Naive thymus-derived CD4-positive, alpha-beta T cell (primary cell): ENCODE results near the gene SYT1. TPM values are rescaled to one million over a fixed set of nuclear protein-coding genes. Genes with fewer than 3 reads are reported as not detected.

ENCODE experiments used
- ATAC-seq: fragments of 150-1000 bp; cut with Tn5 transposase; 2 replicates; pipeline ENCODE4 v1.10.0; 2021; ENCODE audit warnings: mild to moderate bottlenecking, moderate library complexity
- CTCF ChIA-PET: fragments of 350-600 bp; sonication (Branson Sonifier 250); formaldehyde crosslinking; loops from one replicate; lab custom pipeline; 2021; ENCODE audit warnings: antibody characterized with exemption; lab: Charles Lee
- POLR2A ChIA-PET: fragments of 350-600 bp; sonication (Branson Sonifier 250); formaldehyde crosslinking; loops from one replicate; lab custom pipeline; 2021; ENCODE audit warnings: antibody characterized with exemption, inconsistent platforms; lab: Charles Lee
- DNase-seq, 9 donors: peaks; one replicate each; pipeline versions ENCODE4 v3.0.0 to v3.0.0-alpha.2; 2020 to 2022; ENCODE audit warnings: mixed read lengths in 1 of 9
- H3K27ac ChIP-seq: one replicate; pipeline ENCODE4 v1.7.0; 2013; ENCODE audit warnings: mild to moderate bottlenecking, low read depth, low read length, moderate library complexity
- H3K27me3 ChIP-seq, 2 donors: one replicate each; pipeline ENCODE4 v1.7.0; 2013; ENCODE audit warnings: low read length in 2 of 2, mild to moderate bottlenecking in 2 of 2, moderate library complexity in 2 of 2; ENCODE audit not compliant: control insufficient read depth in 2 of 2, insufficient read depth in 2 of 2
- H3K36me3 ChIP-seq, 3 experiments: 1 replicate in 2 of 3; 2 replicates in 1 of 3; pipeline ENCODE4 v1.7.0; 2013; ENCODE audit warnings: low read length in 3 of 3, mild to moderate bottlenecking in 3 of 3, moderate library complexity in 1 of 3; ENCODE audit not compliant: insufficient read depth in 3 of 3, control insufficient read depth in 2 of 3
- H3K4me1 ChIP-seq, 2 donors: one replicate each; pipeline ENCODE4 v1.7.0; 2013; ENCODE audit warnings: low read length in 2 of 2, mild to moderate bottlenecking in 2 of 2, moderate library complexity in 1 of 2; ENCODE audit not compliant: control insufficient read depth in 2 of 2, insufficient read depth in 2 of 2
- H3K4me3 ChIP-seq: 2 replicates; pipeline ENCODE4 v1.7.0; 2013; ENCODE audit warnings: mild to moderate bottlenecking, low read length
- H3K9me3 ChIP-seq, 3 experiments: 1 replicate in 2 of 3; 2 replicates in 1 of 3; pipeline ENCODE4 v1.7.0; 2013; ENCODE audit warnings: low read length in 3 of 3; ENCODE audit not compliant: control insufficient read depth in 2 of 3
- H3K27ac Mint-ChIP-seq, 9 donors: one replicate each; pipeline ENCODE4 v1.8.0; 2020 to 2022; ENCODE audit warnings: mixed read lengths in 9 of 9, mild to moderate bottlenecking in 8 of 9, moderate library complexity in 5 of 9, inconsistent platforms in 2 of 9
- H3K27me3 Mint-ChIP-seq, 5 donors: one replicate each; pipeline ENCODE4 v1.8.0; 2021 to 2022; ENCODE audit warnings: mixed read lengths in 5 of 5, mild to moderate bottlenecking in 1 of 5
- H3K36me3 Mint-ChIP-seq, 5 donors: one replicate each; pipeline ENCODE4 v1.8.0; 2020 to 2022; ENCODE audit warnings: mixed read lengths in 5 of 5, mild to moderate bottlenecking in 3 of 5, inconsistent platforms in 1 of 5
- H3K4me1 Mint-ChIP-seq, 7 donors: one replicate each; pipeline ENCODE4 v1.8.0; 2020 to 2022; ENCODE audit warnings: mixed read lengths in 7 of 7, mild to moderate bottlenecking in 3 of 7, inconsistent platforms in 1 of 7
- H3K4me3 Mint-ChIP-seq, 10 donors: one replicate each; pipeline ENCODE4 v1.8.0; 2020 to 2022; ENCODE audit warnings: mild to moderate bottlenecking in 10 of 10, mixed read lengths in 10 of 10, moderate library complexity in 6 of 10, inconsistent platforms in 2 of 10
- H3K9me3 Mint-ChIP-seq, 11 donors: one replicate each; pipeline ENCODE4 v1.8.0; 2020 to 2022; ENCODE audit warnings: mixed read lengths in 11 of 11, mild to moderate bottlenecking in 4 of 11, inconsistent platforms in 1 of 11, moderate library complexity in 1 of 11
- intact Hi-C, 2 donors: fragments of 100-400 bp; cut with micrococcal nuclease; formaldehyde crosslinking; loops; one replicate each; pipeline ENCODE4 v1.15.1; 2023
- polyA plus RNA-seq, 2 donors: library from polyadenylated mRNA; unstranded; fragments of 300-500 nt; fragmentation: Illumina TruSeq; gene quantifications; one replicate each; pipeline ENCODE4 v1.2.3, GENCODE V29; 2021
- total RNA-seq, 6 experiments: library from RNA in 5 of 6; stranded (reverse) in 5 of 6; gene quantifications; 1 replicate in 5 of 6; 2 replicates in 1 of 6; pipeline ENCODE4 v1.2.3 and lab custom pipeline; 2021 to 2026

The SYT1 gene
- total and polyA plus RNA-seq, 7 experiments from 2014 or later: 0.98 TPM; not detected in 6

DNA sequence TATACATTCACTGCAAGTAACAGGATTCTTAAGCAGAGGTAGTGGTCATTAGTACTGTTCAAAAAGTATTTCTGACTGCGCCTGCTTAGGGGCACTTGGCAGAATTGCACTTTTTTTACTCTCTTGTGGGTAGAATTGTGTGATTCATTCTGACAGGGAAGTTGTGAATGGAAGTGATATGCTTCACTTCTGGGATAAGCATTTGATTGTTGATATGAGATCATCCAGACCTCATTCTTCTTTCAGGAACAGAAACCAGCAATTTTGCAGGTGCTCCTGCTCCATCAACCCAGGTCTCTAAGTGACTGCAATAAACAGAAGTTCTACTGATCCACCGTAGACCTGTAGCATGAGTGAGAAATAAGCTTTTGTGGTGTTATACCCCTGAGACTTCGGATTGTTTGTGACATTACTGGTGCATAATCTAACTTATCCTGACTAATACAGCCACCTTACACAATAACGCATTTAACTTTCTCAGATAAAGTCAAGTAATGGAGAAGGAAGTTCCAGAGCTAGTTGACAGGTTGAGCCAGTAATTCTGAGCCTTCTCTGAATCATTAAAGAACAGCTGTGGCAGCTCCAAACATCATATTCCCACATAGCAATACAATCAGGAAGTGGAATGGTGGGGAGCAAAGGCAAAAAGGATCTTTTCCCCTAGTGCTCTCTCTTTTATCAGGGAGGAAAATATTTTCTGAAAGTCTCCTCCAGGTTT, 387.9 kb downstream of the SYT1 start:
- Mint-ChIP-seq H3K4me3 (no peak overlapping the region), H3K4me1 (no peaks in the 10 kb centered on the region)
- no peak for ATAC-seq

DNA sequence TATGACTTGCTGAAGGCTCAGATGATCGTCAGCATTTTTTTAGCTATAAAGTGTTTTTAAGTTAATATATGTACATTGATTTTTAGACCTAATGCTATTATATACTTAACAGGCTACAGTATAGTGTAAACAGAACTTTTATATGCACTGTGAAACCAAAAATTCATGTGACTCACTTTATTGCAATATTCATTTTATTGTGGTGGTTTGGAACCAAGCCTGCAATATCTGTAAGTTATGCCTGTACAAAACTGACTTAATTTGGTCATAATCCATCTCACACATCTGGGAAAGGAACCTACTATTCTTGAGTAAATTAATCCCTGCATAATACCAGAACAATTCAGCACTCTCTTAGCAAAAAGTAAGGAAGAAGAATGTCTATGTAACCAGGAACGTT, 390.7 kb downstream of the SYT1 start:
- no peaks in the 10 kb centered on the region for H3K36me3 Mint-ChIP-seq
- Histone ChIP-seq H3K4me1 (no peaks in the 10 kb centered on the region), H3K27me3 (no peaks in the 10 kb centered on the region), H3K36me3 (no peaks in the 10 kb centered on the region), H3K4me3 (no peak overlapping the region), H3K9me3 (no peaks in the 10 kb centered on the region), H3K27ac (no peak overlapping the region)
- no peaks in the 10 kb centered on the region for H3K27me3 Mint-ChIP-seq
- POLR2A ChIA-PET: no interaction called here
- intact Hi-C loops: no loop called here
- no peak for DNase-seq
- no peak for ATAC-seq
- CTCF ChIA-PET: no interaction called here
- peaks cover 0 to 12% (median 4%) of the 10 kb centered on the region in 11 donors for H3K9me3 Mint-ChIP-seq
- no peak overlapping the region for H3K27ac Mint-ChIP-seq
- H3K4me3 Mint-ChIP-seq: no peak overlapping the region
- H3K4me1 Mint-ChIP-seq: no peaks in the 10 kb centered on the region

More for the DNA sequence above, 387.9 kb downstream of the SYT1 start:
- POLR2A ChIA-PET: interaction anchor here (0.5 kb wide), 1 partner anchor 8 kb away, joined by 4 read pairs; no protein-coding TSS in a partner anchor
- H3K27me3 ChIP-seq: no peaks in the 10 kb centered on the region
- intact Hi-C loops: no loop called here
- H3K27ac ChIP-seq: no peak overlapping the region
- H3K9me3 Mint-ChIP-seq: peaks cover 0 to 20% (median 6%) of the 10 kb centered on the region in 11 donors
- CTCF ChIA-PET: no interaction called here
- no peaks in the 10 kb centered on the region for H3K36me3 ChIP-seq
- no peaks in the 10 kb centered on the region for H3K9me3 ChIP-seq
- H3K27me3 Mint-ChIP-seq: no peaks in the 10 kb centered on the region
- H3K4me3 ChIP-seq: no peak overlapping the region
- H3K36me3 Mint-ChIP-seq: no peaks in the 10 kb centered on the region
- no peaks in the 10 kb centered on the region for H3K4me1 ChIP-seq
- DNase-seq: no peak
- H3K27ac Mint-ChIP-seq: no peak overlapping the region

GRCh38 chr12:79260923-79261322, 396.3 kb downstream of the SYT1 start:
- no peaks in the 10 kb centered on the region for H3K4me1 Mint-ChIP-seq
- no peaks in the 10 kb centered on the region for H3K27me3 Mint-ChIP-seq
- POLR2A ChIA-PET: no interaction called here
- no peak overlapping the region for H3K27ac Mint-ChIP-seq
- intact Hi-C loops: no loop called here
- ATAC-seq (no peak), DNase-seq (no peak)
- Histone ChIP-seq H3K4me3 (no peak overlapping the region), H3K36me3 (no peaks in the 10 kb centered on the region), H3K9me3 (no peaks in the 10 kb centered on the region), H3K4me1 (no peaks in the 10 kb centered on the region), H3K27me3 (no peaks in the 10 kb centered on the region), H3K27ac (no peak overlapping the region)
- H3K4me3 Mint-ChIP-seq: no peak overlapping the region
- H3K9me3 Mint-ChIP-seq: peaks cover 0 to 3% (median 0%) of the 10 kb centered on the region in 11 donors
- H3K36me3 Mint-ChIP-seq: no peaks in the 10 kb centered on the region
- CTCF ChIA-PET: interaction anchor here (0.7 kb wide), 1 partner anchor 27 kb away, joined by 3 read pairs; no protein-coding TSS in a partner anchor

GRCh38 chr12:79262938-79263337, 398.4 kb downstream of the SYT1 start:
- no peaks in the 10 kb centered on the region for H3K36me3 ChIP-seq
- no peaks in the 10 kb centered on the region for H3K4me1 ChIP-seq
- CTCF ChIA-PET: no interaction called here
- intact Hi-C loops: no loop called here
- H3K4me3 ChIP-seq: no peak overlapping the region
- no peak overlapping the region for H3K27ac ChIP-seq
- DNase-seq: no peak
- Mint-ChIP-seq H3K27ac (no peak overlapping the region), H3K27me3 (no peaks in the 10 kb centered on the region), H3K4me1 (no peaks in the 10 kb centered on the region), H3K9me3 (peaks cover 0 to 7% (median 0%) of the 10 kb centered on the region in 11 donors), H3K36me3 (no peaks in the 10 kb centered on the region), H3K4me3 (no peak overlapping the region)
- POLR2A ChIA-PET: no interaction called here
- ATAC-seq: no peak
- no peaks in the 10 kb centered on the region for H3K27me3 ChIP-seq
- no peaks in the 10 kb centered on the region for H3K9me3 ChIP-seq

DNA sequence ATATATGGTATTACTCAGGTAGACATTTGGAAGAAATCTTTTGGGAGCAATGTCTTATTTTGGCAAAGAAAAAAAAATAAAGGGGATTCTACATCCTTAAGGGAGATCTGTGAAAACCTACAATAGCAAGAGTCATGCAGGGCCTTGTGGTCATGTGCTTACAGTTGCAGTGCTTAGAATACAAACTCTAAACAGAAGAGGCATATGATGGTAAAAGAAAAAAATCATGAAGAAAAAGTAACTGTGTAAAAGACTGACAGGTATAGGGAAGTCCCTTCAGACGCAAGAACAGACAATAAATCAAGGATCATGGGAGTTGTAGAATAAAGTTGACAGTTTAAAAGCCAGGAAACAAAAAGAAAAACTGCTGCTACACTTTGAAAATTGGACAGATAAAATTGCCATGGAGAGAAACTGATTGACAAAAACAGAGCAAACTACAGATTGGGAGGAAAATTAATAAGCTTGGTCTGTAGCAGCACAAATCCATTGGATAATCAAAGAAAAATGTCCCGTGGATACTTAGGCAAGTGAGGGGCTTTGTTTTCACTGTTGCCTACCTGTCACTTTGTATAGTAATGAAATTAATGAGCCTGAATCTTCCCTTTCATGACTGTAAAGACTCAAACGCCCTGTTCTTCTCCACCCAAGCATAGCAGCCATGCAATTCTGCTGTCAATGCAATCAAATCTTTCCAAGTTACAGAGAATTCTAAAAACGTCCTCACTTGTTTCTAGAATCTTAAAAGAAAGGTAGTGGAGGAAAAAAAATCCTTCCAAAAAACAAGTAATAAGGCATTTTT, 402.0 kb downstream of the SYT1 start:
- no peak overlapping the region for H3K27ac ChIP-seq
- no peaks in the 10 kb centered on the region for H3K4me1 ChIP-seq
- H3K4me1 Mint-ChIP-seq: no peaks in the 10 kb centered on the region
- CTCF ChIA-PET: no interaction called here
- H3K36me3 ChIP-seq: no peaks in the 10 kb centered on the region
- POLR2A ChIA-PET: no interaction called here
- no peaks in the 10 kb centered on the region for H3K27me3 Mint-ChIP-seq
- no peaks in the 10 kb centered on the region for H3K36me3 Mint-ChIP-seq
- intact Hi-C loops: no loop called here
- no peak overlapping the region for H3K4me3 Mint-ChIP-seq
- H3K27ac Mint-ChIP-seq: no peak overlapping the region
- no peak overlapping the region for H3K4me3 ChIP-seq
- H3K9me3 ChIP-seq: no peaks in the 10 kb centered on the region
- DNase-seq (no peak), ATAC-seq (no peak)
- H3K27me3 ChIP-seq: no peaks in the 10 kb centered on the region
- H3K9me3 Mint-ChIP-seq: peaks cover 0 to 5% (median 0%) of the 10 kb centered on the region in 11 donors

DNA sequence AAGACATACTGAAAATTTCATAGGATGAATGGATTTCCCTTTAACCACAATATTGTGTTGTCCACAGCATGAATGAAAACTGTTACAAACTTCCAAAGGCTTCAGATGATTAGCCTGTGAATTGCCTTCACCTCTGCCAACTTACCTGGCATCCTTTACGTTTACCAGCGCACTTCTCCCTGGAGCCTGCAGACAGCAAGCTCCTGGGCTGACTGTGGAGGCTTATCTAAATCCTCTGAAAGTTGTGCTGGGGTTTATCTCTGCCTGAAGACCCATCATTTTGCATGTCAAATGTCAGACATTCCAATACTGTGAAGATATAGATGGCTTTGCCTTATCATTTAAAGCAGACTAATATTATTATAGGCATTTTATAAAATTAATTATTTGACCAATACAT, 403.0 kb downstream of the SYT1 start:
- Mint-ChIP-seq H3K36me3 (no peaks in the 10 kb centered on the region), H3K9me3 (peaks cover 0 to 11% (median 3%) of the 10 kb centered on the region in 11 donors), H3K27ac (no peak overlapping the region), H3K4me1 (no peaks in the 10 kb centered on the region), H3K4me3 (no peak overlapping the region), H3K27me3 (no peaks in the 10 kb centered on the region)
- intact Hi-C loops: no loop called here
- Histone ChIP-seq H3K4me3 (no peak overlapping the region), H3K27ac (no peak overlapping the region), H3K9me3 (no peaks in the 10 kb centered on the region), H3K36me3 (no peaks in the 10 kb centered on the region), H3K4me1 (no peaks in the 10 kb centered on the region), H3K27me3 (no peaks in the 10 kb centered on the region)
- POLR2A ChIA-PET: no interaction called here
- ATAC-seq (no peak), DNase-seq (no peak)
- CTCF ChIA-PET: no interaction called here
